Measurements from ENCODE around the gene PPFIA4. TPM values are rescaled to one million over a fixed set of nuclear protein-coding genes. Genes with fewer than 3 reads are reported as not detected.
"Not testable (repeated sequence)": the region's sequence is repeated elsewhere in the genome, so short reads cannot be mapped to it uniquely, and the experiment has no call there.

Gene PPFIA4
- total RNA-seq (2021; fragmentation: NEBNext Ultra II Directional; extraction: Animal tissue kit (Norgen Biotek cat#: 25700)), result 1 to 10 TPM in 1 of 6 experiments, under 1 TPM in 5; 0.37 to 1.3 (median 0.58) TPM
- long read RNA-seq, result 0 reads

GRCh38 chr1:203026031-203026665 is at the start of gene PPFIA4:
Gene PPFIA4, plus strand, starts transcription at chr1:203026491. Its CDS starts 12,518 bp downstream, at chr1:203039009.
- H3K27ac Mint-ChIP-seq, result peak within 1 kb of the TSS; percentile 62
- H3K36me3 Mint-ChIP-seq (ENCODE audit: low read depth), result peaks cover 21% of the 10 kb centered on the region
- H3K27me3 Mint-ChIP-seq (ENCODE audit: insufficient read depth), result peaks cover 12% of the 10 kb centered on the region; the same call in 1 of the 2 replicates
- H3K4me3 Mint-ChIP-seq, result peak within 1 kb of the TSS; percentile 80
- no peaks in the 10 kb centered on the region for H3K9me3 Mint-ChIP-seq
- peak; percentile 26 for DNase-seq
- peaks cover 8% of the 10 kb centered on the region for H3K4me1 Mint-ChIP-seq (ENCODE audit: low read depth)
- no peak for TF ChIP-seq CTCF (IDR thresholded peaks at IDR 0.05)

- no peaks in the 10 kb centered on the region for H3K9me3 Mint-ChIP-seq
- H3K36me3 Mint-ChIP-seq (ENCODE audit: low read depth), result no peaks in the 10 kb centered on the region
- H3K27ac Mint-ChIP-seq, result no peak overlapping the region
- H3K4me1 Mint-ChIP-seq (ENCODE audit: low read depth), result no peaks in the 10 kb centered on the region
- H3K27me3 Mint-ChIP-seq (ENCODE audit: insufficient read depth), result peaks cover 47% of the 10 kb centered on the region
- no peak for TF ChIP-seq CTCF (IDR thresholded peaks at IDR 0.05)
- no peak overlapping the region for H3K4me3 Mint-ChIP-seq
- DNase-seq, result no peak
These were observed 49.7 kb upstream of the PPFIA4 start for GRCh38 chr1:202976633-202977032.

GRCh38 chr1:202979459-202979858 is 46.8 kb upstream of the PPFIA4 start:
- no peak for TF ChIP-seq CTCF (IDR thresholded peaks at IDR 0.05)
- no peak overlapping the region for H3K4me3 Mint-ChIP-seq

GRCh38 chr1:202981939-202982338 is 44.4 kb upstream of the PPFIA4 start:
- H3K27me3 Mint-ChIP-seq (ENCODE audit: insufficient read depth), result peaks cover 52% of the 10 kb centered on the region

More at GRCh38 chr1:202979459-202979858, 46.8 kb upstream of the PPFIA4 start:
- Mint-ChIP-seq H3K27me3 (ENCODE audit: insufficient read depth) (peaks cover 39% of the 10 kb centered on the region), H3K9me3 (no peaks in the 10 kb centered on the region), H3K4me1 (ENCODE audit: low read depth) (no peaks in the 10 kb centered on the region), H3K36me3 (ENCODE audit: low read depth) (no peaks in the 10 kb centered on the region), H3K27ac (no peak overlapping the region)
- no peak for DNase-seq

GRCh38 chr1:202982715-202983430 is 43.4 kb upstream of the PPFIA4 start:
- no peaks in the 10 kb centered on the region for H3K4me1 Mint-ChIP-seq (ENCODE audit: low read depth)
- no peak overlapping the region for H3K27ac Mint-ChIP-seq
- H3K27me3 Mint-ChIP-seq (ENCODE audit: insufficient read depth), result peaks cover 51% of the 10 kb centered on the region
- no peak for DNase-seq
- H3K9me3 Mint-ChIP-seq, result no peaks in the 10 kb centered on the region
- no peak overlapping the region for H3K4me3 Mint-ChIP-seq
- H3K36me3 Mint-ChIP-seq (ENCODE audit: low read depth), result no peaks in the 10 kb centered on the region
- no peak for TF ChIP-seq CTCF (IDR thresholded peaks at IDR 0.05)

More at GRCh38 chr1:202981939-202982338, 44.4 kb upstream of the PPFIA4 start:
- Mint-ChIP-seq H3K27ac (no peak overlapping the region), H3K36me3 (ENCODE audit: low read depth) (no peaks in the 10 kb centered on the region), H3K4me1 (ENCODE audit: low read depth) (no peaks in the 10 kb centered on the region), H3K4me3 (no peak overlapping the region), H3K9me3 (no peaks in the 10 kb centered on the region)
- DNase-seq, result no peak
- no peak for TF ChIP-seq CTCF (IDR thresholded peaks at IDR 0.05)

- H3K4me1 Mint-ChIP-seq (ENCODE audit: low read depth); H3K4me3 Mint-ChIP-seq; DNase-seq; H3K36me3 Mint-ChIP-seq (ENCODE audit: low read depth); H3K9me3 Mint-ChIP-seq; H3K27ac Mint-ChIP-seq: not testable (repeated sequence)
- H3K27me3 Mint-ChIP-seq (ENCODE audit: insufficient read depth), result peaks cover 45% of the 10 kb centered on the region
These were observed 40.2 kb upstream of the PPFIA4 start for GRCh38 chr1:202986120-202986519.

All from HFFc6 (cell line).